Measurements from ENCODE around the gene DAPK1. TPM values are rescaled to one million over a fixed set of nuclear protein-coding genes. Genes with fewer than 3 reads are reported as not detected.

The DAPK1 gene
- total RNA-seq, 4 donors from 2014 or later: 8.8 to 18.3 (median 9.9) TPM

- TF ChIP-seq CTCF (IDR thresholded peaks at IDR 0.05) (no peak), POLR2A (IDR thresholded peaks at IDR 0.05) (no peak)
- intact Hi-C loops (cut with DNase I; ENCODE audit: low total_unique reads): no loop called here
- DNase-seq (ENCODE audit: low spot score in 2 of 2): no peak
- WGBS, 2 donors: 86 to 93% methylated on average over 3 of the region's 3 CpGs
- no peak overlapping the region for H3K4me3 ChIP-seq (ENCODE audit: low read depth, poor library complexity, severe bottlenecking)
Observed at GRCh38 chr9:87751423-87751822, 253.8 kb downstream of the DAPK1 start.

GRCh38 chr9:87751868-87752267, 254.2 kb downstream of the DAPK1 start:
- intact Hi-C loops (cut with DNase I; ENCODE audit: low total_unique reads): no loop called here
- WGBS, 2 donors: 63 to 70% methylated on average over 4 of the region's 4 CpGs

GRCh38 chr9:87753313-87753712, 255.6 kb downstream of the DAPK1 start:
- no peak for DNase-seq (ENCODE audit: low spot score in 2 of 2)
- 35% methylated on average over 2 of the region's 2 CpGs for WGBS, 2 donors
- no peak overlapping the region for H3K4me3 ChIP-seq (ENCODE audit: low read depth, poor library complexity, severe bottlenecking)
- TF ChIP-seq POLR2A (IDR thresholded peaks at IDR 0.05) (no peak), CTCF (IDR thresholded peaks at IDR 0.05) (no peak)
- intact Hi-C loops (cut with DNase I; ENCODE audit: low total_unique reads): no loop called here

More at GRCh38 chr9:87751868-87752267, 254.2 kb downstream of the DAPK1 start:
- no peak overlapping the region for H3K4me3 ChIP-seq (ENCODE audit: low read depth, poor library complexity, severe bottlenecking)
- no peak for DNase-seq (ENCODE audit: low spot score in 2 of 2)
- TF ChIP-seq CTCF (IDR thresholded peaks at IDR 0.05) (no peak), POLR2A (IDR thresholded peaks at IDR 0.05) (no peak)

Other genes starting within 250 kb of the DAPK1 start
- 10 to 100 TPM; 22.0 to 41.3 (median 33.8) TPM for gene CTSL, start 228.3 kb downstream of the DAPK1 start, total RNA-seq